Middle frontal gyrus (tissue), 1 donor: Measurements from ENCODE around the gene FOXE1.

Experiments
- DNase-seq: peaks from one replicate; pipeline ENCODE4 v3.0.0-alpha.2; 2015; ENCODE audit warnings: low spot score; ENCODE audit errors: extremely low spot score

Gene FOXE1

DNA sequence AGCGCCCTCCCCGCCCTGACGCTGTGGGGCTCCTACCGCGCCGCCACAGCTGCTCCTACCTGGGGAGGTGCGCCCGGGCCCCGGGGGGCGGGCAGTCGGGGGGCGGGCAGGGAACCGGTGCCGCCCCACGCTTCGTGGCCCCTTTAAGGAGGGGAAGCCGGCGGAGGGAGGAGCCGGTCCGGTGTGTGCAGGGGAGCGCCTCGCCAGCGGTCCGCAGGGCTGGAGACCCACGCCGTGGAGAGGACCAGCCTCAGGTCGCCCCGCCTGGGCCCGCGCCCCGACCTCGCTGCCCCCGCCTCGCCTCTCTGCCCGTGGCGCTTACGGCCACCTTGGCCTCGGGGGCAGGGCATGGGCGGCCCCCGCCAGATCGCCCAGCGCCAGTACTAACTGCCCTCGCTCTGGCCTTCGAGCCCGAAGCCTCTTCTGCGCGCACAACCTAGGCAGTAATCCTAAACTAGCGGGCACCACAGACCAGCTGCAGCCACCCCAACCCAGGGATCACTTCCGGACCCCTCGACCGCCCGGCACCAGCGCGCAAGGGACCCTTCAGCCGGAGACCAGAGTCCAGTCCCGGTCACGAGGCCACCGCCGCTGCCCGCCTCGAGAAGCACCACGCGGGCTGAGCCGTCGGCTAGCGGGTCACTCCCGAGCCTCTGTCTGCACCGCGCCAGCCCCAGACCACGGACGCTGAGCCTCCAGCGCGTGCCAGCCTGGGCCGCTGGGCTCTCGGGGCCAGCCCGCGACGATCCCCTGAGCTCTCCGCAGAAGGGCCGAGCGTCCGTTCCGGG is at the start of gene FOXE1:
Gene FOXE1, plus strand, starts transcription at position 171 of the 788 bp plus-strand sequence. CDS start 689 bp downstream, outside the sequence.
- DNase-seq: no peak

DNA sequence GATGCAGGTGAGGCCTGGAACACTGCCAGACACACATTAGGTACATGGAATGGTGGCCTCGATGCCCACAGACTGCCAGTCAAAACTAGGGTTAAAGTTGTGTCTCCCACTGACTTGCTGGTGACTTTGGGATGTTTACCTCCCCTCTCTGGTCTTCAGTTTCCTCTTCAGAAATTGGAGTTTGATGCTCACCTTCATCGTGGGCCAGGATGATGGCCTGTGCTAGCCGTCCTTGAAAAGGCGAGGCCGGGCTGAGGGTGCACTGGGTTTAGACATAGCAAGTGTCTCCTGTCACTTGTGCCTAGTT is 49.0 kb upstream of the FOXE1 start:
- DNase-seq: no peak

DNA sequence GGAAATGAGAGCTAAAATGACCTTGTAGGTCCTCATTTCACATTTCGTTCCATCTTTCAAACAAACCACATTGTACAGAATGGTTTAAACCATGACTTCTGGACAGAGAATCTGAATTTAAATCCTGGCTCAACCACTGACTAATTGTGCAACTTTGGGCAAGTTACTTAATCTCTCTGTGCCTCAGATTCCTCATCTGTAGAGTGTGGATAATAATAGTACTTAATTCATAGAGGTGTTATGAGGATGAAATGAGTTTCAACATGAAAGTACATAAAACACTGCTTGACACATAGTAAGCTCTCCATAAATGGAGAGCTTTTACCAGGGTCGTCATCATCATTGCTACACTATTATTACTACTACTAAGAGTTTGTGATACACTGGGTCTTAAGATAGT is 46.3 kb upstream of the FOXE1 start:
- DNase-seq: no peak

DNA sequence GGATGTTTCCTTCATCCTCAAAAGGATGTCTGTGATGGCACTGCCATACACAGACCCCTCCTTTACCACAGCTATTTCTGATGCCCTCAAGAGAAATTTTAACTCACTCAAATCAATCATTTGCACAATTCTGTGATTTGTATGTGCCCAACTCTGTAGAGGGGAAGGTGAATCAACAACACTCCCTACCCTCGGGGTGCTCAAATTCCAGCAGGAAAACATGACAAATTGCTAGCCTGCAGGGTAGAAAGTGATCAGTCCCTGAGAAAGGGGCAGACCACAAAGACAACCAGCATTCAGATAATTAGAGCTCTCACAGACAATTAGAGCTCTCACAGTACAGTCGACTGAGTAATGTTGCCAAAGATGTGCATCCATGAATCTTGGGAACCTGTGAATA is 45.3 kb upstream of the FOXE1 start:
- DNase-seq: no peak

DNA sequence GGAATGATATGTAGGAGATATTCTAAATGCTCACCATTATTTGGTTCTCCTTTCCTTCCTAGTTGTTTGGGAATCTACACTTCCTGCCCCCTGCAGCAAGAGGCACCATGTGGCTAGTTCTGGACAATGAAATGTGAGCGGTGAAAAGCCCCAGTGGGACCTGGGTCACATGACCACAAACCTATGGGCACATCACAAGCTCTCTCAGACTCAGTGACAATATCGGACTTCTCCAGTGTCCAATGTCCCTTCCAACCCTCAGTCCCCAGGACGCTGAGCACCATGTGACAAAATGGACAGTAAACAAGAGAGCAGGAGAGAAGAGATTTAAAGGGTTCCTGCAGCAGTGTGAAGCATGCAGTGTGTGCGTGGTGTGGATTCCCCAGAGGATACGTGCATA is 44.6 kb upstream of the FOXE1 start:
- no peak for DNase-seq

DNA sequence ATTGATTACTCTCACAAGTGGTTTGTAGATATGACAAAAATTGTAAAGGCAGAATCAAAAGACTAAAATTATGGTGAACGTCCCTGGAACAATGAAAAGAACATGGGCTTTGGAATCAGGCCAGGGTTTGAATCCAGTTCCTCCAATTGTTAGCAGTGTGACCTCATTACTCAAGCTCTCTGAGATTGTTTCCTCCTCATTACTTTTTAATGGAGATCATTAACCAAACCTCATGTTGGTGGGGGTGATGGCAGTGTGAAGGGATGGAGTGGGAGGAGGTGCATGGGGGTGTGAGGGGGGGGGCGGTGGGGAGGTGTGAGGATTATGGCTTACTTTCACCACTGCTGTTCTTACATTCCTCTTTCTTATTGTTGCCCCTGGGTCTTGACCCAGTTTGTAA is 44.1 kb upstream of the FOXE1 start:
- DNase-seq: no peak

DNA sequence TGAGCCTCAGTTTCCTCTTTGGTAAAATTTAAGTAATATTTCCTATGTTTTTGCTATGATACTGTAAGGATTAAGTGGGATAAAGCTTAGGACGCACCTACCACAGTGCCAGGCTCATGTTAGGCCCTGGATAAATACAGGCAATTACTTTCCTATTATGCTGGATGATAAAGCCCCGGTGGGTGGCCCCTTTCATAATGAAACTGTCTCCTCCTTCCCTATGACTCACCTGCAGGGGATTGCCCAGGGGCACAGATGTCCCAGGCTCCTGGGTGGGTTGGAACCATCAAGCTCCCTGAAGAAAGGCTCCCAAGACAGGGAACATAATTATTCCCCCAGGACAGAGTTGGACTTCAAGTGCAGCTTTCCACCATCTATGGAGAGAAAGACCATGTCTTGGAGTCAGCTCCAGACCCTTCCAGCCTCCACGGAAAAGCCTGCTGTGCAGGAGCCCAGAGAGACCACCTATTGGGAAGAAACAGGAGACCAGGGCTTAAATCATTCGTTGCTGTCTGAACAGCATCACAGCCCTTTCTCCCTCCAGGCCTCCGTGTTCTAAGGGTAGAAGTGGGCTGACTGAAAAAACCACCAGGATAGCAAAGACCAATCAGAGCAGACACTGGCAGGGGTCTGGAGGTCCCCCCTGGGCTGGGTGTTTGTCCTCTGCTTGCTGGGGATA is 43.2 kb upstream of the FOXE1 start:
- no peak for DNase-seq

DNA sequence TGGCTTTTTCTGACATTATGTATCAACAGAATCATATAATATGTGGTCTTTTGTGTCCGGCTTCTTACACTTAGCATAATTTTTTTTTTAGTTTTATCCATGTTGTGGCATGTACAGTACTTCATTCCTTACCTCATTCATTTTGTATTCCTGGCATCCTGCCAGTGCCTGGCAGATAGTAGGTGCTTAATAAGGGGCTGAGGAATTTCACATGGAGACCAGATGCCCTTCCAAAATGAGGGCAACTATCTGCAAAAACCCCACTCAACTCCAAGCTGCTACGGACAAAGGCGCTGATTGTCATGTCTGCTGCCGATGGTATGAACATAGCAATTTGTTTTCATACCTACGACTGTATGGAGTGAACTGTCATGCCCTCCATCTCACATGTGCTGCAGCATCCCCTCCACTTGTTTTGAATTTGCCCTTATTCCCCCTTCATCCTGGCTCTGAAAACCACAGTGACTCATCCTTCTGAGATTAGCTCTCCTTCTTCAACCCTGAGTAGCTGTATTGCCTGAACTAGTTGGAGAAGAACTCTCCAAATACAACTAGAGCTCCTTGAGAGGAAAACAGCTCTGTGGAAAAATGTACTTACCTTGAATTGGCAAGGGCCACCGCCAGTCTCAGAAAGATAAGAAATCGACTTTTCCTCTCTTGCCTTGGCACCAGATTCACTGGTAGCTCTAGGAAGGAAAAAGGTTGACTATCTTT is 41.3 kb upstream of the FOXE1 start:
- DNase-seq: no peak

DNA sequence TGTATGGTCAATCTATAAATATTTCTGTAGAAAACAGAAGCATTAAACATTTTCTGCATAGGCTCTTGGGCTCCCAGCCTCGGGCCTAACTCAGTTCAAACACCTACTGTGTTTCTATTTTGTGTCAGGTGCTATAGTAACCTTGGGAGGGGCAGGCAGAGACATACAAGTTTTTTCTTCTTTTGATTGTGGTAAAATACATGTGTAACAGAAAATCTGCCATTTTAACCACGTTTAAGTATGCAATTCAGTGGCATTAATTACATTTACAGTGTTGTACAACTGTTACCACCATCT is 40.8 kb upstream of the FOXE1 start:
- DNase-seq: no peak

DNA sequence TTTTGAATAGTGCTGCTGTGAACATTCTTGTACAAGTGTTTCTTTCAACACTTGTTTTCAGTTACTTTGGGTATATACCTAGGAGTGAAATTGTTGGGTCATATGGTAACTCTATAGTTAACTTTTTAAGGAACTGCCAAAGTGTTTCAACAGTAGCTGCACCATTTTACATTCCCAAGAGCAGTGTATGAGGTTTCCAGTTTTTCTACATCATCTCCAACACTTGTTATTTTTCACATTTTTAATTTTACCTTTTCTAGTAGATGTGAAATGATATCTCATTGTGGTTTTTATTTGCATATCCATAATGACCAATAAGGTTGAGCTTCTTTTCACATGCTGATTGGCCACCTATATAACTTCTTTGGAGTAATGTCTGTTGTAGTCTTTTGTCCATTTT is 40.0 kb upstream of the FOXE1 start:
- DNase-seq: no peak

DNA sequence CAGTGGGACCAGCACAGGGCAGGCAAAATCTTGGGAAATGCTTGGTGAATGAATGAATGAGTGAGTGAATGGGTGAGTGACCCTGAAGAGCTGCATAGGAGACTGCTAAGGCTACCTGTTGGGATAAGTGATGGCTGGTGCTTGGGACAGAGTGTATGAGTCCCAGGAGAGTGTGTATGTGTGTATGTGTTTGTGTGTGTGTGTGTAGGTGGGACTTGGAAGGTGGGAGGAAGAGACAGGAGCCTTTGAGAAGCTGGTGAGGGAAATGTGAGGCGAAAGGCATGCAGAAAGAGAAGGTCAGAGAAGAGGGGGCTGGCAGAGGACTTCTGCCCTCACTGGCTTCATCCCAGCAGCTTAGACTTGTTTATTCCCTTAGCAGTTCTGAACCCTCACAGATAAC is 33.3 kb upstream of the FOXE1 start:
- no peak for DNase-seq

DNA sequence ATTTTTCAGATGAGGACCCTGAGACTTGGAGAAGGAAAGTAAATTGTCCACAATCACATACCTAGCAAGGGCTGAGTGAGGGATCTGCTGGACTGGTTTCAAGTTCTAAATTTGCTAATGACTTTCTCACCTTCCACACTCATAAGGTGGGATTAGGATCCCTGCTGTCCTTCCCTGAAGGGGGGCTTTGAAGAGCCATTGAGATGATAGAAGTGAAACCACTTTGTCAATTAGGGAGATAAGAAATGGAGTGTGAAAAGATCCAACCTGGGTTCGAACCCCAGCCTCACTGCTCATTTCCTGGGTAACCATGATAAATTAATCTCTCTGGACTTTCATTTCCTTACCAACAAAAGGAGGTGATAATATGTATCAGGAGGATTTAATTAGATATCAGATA is 32.7 kb upstream of the FOXE1 start:
- no peak for DNase-seq

DNA sequence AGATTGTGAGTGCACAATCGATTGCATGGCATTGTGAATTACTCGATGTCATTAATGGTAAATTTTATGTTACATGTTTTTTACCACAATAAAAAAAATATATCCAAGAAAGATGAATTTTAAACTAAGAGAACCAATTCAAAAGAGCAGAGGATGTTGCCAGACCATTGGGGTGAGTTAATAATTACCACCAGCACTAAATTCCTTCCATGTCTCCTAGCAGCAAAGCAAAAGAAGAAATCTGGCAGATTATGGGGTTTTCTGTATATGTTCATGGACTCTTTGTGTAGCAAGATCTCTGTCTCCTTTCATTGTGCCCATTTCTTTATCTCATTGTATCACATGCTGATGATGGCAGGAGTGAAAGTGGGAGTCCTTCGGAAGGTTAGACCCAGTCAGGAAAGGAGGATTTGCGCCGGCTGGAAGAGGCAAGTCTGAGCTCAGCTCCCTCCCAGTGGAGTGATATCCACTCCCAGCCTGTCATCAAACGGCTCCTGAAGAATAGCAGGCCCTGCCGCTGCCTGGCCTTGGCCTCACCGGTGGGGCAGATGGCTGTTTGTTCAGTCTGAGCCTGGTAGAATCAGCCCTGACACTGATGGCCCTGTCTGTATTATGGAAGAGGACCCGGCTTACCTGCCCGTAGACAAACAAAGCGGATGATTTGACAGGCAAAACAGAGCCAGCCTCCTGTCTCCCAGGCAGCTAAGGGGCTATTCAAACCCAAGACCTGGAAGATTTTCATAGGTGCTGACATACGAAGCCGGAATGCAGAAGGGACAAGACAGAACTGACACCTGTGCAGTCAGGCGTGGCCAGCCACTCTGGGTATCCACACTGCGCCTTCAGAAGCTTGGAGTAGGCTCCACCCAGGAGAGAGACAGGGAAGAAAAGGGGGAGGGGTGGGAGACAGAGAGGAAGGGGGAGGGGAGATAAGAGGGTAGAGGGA is 21.9 kb upstream of the FOXE1 start:
- DNase-seq: no peak

DNA sequence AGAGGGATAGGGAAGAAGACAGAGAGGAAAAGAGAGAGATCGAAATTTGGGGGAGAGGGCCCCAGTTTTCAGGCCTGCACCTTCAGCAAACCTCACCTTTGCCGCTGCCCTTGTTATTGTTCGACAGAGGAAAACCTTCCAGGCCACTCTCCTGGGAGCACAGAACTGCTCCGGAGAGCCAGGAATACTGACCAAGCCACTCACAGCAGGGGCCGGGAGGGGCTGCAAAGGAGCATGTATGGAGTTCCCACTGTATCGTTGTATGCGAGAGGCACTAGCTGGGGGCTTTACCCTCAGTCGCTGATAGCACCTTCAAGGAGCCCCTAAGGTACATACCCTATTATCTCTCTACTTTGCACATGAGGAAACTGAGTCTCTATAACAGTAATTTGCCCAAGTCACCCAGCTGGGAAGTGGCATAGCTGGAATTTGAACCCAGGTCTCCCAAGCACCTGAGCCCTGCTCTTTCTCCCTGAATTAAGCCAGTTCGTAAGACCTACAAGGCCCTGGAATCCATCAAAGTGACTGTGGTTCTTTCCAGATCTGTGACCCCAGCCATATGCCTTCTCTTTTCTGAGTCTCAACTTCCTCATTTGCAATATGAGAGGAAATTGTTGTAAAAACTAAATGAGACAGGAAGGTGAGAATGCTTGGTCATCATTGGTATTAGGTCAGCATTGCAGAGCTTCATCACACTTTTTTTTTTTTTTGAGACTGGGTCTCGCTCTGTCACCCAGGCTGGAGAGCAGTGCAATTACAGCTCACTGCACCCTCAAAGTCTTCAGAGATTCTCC is 21.0 kb upstream of the FOXE1 start:
- DNase-seq: no peak

DNA sequence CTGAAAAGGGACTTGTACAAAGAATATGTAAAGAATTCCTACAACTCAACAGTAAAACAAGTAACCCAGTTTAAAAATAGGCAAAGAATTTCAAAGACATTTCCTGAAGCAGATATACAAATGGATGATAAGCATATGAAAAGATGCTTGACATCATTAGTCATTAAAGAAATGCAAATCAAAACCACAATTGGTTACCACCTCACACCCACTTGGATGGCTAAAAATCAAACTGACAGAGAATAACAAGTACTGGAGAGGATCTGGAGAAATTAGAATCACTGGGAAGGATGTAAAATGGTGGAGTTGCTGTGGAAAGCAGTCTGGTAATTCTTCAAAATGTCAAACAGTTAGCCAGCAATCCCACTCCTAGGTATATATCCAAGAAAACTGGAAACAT is 12.5 kb upstream of the FOXE1 start:
- DNase-seq: no peak

DNA sequence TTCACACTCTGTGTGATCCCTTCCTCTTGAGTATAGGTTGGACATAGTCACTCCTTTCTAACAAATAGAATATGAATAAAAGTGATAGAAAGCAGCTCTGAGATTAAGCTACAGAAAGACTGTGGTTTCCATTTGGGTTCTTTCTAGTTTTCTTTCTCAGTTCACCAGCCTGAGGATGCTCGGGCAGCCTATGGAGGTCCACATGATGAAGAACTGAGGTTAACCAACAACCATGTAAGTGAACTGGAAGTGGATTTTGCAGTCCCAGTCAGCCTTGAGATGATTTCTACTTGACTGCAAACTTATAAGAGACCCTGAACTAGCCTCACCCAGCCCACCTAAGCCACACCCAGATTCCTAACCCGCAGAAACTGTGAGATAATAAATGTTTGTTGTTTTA is 10.1 kb upstream of the FOXE1 start:
- no peak for DNase-seq

DNA sequence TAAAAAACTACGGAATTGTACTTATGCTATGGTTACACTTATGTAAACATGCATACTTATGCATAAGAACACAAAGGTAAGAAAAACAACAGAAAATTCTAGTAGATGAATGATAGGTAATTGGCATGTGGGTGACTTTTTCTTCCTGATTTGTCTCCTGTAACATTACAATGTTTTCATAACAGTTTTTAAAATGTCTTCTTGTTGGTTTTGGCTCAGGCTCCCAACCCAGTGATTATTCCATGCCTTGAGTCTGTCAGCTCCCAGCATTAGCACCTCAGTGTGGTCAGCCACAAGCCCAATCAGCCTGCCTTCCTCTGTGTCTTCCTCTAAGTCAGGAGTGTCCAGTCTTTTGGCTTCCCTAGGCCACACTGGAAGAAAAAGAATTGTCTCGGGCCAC is 7.9 kb upstream of the FOXE1 start:
- DNase-seq: no peak

DNA sequence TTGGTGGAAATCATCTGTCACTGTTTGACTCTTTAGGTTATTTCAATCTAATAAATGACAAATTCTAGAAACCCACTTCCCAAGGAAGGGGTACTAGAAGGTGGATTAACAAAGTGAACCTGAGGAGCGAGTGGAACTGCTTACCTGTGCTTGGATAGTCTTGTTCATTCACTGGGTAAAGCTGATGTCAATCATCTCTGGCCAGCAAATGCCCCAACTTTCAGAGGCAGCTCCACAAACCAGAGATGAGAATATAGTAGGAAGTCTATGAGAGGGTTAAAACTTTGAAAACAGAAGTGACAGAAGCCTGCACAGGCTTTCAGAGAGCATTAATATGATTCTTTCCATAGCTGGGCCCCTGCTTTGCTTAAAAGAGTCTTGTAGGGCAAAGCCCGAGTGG is 7.3 kb upstream of the FOXE1 start:
- DNase-seq: no peak

DNA sequence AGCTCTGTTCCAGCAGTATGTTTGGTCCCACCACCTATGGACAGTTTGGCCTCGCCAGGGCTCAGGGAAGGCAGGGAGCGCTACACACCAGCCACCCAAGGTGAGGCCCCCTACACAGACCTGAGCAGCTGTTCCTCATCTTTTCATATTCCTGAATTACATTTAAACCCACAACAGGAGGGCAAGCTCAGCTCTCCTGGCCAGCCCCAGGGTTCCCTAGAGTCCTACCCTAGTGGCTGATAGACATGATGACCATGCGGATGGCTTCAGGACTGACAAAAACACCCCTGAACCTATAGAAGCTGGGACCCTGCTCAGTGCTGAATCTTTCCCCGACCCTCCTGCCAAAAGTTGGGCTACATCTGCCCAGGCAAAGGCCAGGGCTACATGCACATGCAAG is 6.7 kb upstream of the FOXE1 start:
- DNase-seq: no peak

DNA sequence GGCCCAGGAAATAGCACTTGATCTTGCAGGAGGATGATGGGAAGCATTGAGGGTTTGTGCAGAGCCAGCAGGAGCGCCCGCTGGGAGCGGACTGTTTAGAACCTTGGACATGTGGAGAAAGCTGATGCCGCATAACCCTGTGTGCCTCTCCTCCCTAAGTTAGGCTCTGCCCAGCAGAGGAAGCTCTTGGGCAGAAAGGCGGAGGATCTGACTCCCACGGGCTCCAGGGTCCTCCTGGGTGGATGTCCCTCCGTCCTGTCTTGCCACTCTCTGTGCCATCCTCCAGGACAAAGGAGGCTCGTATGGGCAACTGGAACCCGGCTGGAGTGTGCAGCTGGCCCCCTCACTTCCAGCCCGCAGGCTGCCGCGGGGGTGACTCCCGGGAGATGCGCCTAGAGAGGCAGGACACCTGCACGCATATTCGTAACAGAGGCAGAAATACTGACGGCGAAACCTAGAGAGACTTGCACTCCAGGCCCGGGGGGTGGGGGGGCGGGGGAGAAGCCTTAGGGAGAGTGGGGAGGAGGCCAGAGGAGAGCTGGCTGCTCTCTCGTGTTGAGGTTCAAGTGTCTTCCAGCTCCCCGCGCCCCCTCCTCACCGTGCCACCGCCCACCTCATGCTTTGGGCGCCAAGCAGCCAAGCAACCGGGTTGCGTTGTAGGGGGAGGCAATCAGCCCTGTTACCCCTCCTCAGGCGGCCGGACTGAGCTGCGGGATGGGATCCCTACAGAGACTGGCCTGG is 5.4 kb upstream of the FOXE1 start:
- no peak for DNase-seq

DNA sequence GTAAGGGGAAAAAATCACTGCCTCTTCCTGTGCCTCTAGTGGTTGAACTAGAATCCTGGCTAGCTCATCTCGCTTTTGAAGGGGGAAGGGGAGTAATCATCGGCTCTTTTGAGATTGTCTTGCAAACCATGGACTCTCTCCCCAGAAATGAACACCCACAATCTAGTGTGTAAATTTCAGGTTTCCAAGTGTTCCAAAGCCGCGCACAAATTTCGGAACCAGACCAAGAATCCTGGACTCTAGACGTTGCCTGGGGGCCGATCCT is 4.9 kb upstream of the FOXE1 start:
- no peak for DNase-seq
